Tibial nerve (tissue), 4 donors: ENCODE measurements around the gene TNFRSF12A. TPM values are rescaled to one million over a fixed set of nuclear protein-coding genes. Genes with fewer than 3 reads are reported as not detected.

Experiments
- DNase-seq, 2 donors: peaks; one replicate each; pipeline ENCODE4 v3.0.0-alpha.2; 2019; ENCODE audit warnings: low spot score in 2 of 2
- H3K27ac ChIP-seq, 4 donors: fragments of 200-600 bp; sonication (generic) in 3 of 4; one replicate each; pipeline ENCODE4 v1.5.1; 2017 to 2019; ENCODE audit warnings: mild to moderate bottlenecking in 1 of 4
- H3K27me3 ChIP-seq, 2 donors: fragments of 200-600 bp; sonication (generic) in 1 of 2; one replicate each; pipeline versions ENCODE4 v1.5.1 to v1.6.0; 2017 to 2019
- H3K36me3 ChIP-seq, 3 donors: fragments of 200-600 bp; sonication (generic); one replicate each; pipeline ENCODE4 v1.5.1; 2018 to 2019
- H3K4me1 ChIP-seq, 4 donors: fragments of 200-600 bp; sonication (generic) in 3 of 4; one replicate each; pipeline ENCODE4 v1.5.1; 2017 to 2019
- H3K4me3 ChIP-seq, 4 donors: fragments of 200-600 bp; sonication (generic) in 3 of 4; one replicate each; pipeline ENCODE4 v1.5.1; 2017 to 2019; ENCODE audit warnings: mild to moderate bottlenecking in 1 of 4, moderate library complexity in 1 of 4
- H3K9me3 ChIP-seq, 4 donors: fragments of 200-600 bp; sonication (generic) in 3 of 4; one replicate each; pipeline ENCODE4 v1.5.1; 2017 to 2019
- EP300 ChIP-seq, 2 donors: sonication (generic); formaldehyde crosslinking; IDR thresholded peaks; one replicate each; pipeline ENCODE4 v1.6.1; 2017; ENCODE audit warnings: antibody characterized with exemption in 2 of 2, mild to moderate bottlenecking in 1 of 2
- POLR2A ChIP-seq, 2 donors: fragments of 450-650 bp; IDR thresholded peaks; one replicate each; pipeline ENCODE4 v1.6.1; 2017; ENCODE audit warnings: antibody characterized with exemption in 2 of 2, mild to moderate bottlenecking in 2 of 2, moderate library complexity in 2 of 2
- WGBS, 2 donors: methylation state at CpG; one replicate each; pipeline ENCODE4 v1.1.5; 2018; 5-methylcytosine and 5-hydroxymethylcytosine counted together
- total RNA-seq, 4 donors: library from RNA; depleted of rRNA; stranded (reverse); fragments of >200 nt; gene quantifications; one replicate each; pipeline ENCODE4 v1.1.0, GENCODE V29; 2016
- TF ChIP-seq, protein P1 (sequence below), 5 experiments: fragments of 200-600 bp in 3 of 5; fragments of 450-650 bp in 2 of 5; sonication (generic) in 3 of 5; IDR thresholded peaks; one replicate each; pipeline ENCODE4 v1.5.1; 2016 to 2019; ENCODE audit warnings: antibody characterized with exemption in 5 of 5, mild to moderate bottlenecking in 3 of 5, moderate library complexity in 2 of 5

The TNFRSF12A gene
- total RNA-seq, 4 donors from 2014 or later: 2.4 to 47.4 (median 11.5) TPM

- WGBS, 2 donors: 0 to 1% methylated on average over 1 to 38 of the region's 67 CpGs
- H3K4me3 ChIP-seq: peak overlapping the region in 1 of 4 donors; percentile 40
- H3K9me3 ChIP-seq: no peaks in the 10 kb centered on the region
- H3K4me1 ChIP-seq: peaks cover 0 to 22% (median 7%) of the 10 kb centered on the region in 4 donors
- H3K27ac ChIP-seq: no peak overlapping the region
- peaks cover 2 to 87% of the 10 kb centered on the region in 2 donors for H3K27me3 ChIP-seq
- no peaks in the 10 kb centered on the region for H3K36me3 ChIP-seq
- no peak for DNase-seq
- TF ChIP-seq EP300 (IDR thresholded peaks at IDR 0.05) (no peak), POLR2A (IDR thresholded peaks at IDR 0.05) (no peak)
- TF ChIP-seq, protein P1, sequence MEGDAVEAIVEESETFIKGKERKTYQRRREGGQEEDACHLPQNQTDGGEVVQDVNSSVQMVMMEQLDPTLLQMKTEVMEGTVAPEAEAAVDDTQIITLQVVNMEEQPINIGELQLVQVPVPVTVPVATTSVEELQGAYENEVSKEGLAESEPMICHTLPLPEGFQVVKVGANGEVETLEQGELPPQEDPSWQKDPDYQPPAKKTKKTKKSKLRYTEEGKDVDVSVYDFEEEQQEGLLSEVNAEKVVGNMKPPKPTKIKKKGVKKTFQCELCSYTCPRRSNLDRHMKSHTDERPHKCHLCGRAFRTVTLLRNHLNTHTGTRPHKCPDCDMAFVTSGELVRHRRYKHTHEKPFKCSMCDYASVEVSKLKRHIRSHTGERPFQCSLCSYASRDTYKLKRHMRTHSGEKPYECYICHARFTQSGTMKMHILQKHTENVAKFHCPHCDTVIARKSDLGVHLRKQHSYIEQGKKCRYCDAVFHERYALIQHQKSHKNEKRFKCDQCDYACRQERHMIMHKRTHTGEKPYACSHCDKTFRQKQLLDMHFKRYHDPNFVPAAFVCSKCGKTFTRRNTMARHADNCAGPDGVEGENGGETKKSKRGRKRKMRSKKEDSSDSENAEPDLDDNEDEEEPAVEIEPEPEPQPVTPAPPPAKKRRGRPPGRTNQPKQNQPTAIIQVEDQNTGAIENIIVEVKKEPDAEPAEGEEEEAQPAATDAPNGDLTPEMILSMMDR (IDR thresholded peaks at IDR 0.05): no peak
These were observed 15.8 kb upstream of the TNFRSF12A start for GRCh38 chr16:3004319-3004718.

- Histone ChIP-seq H3K36me3 (no peaks in the 10 kb centered on the region), H3K27me3 (peaks cover 2 to 88% of the 10 kb centered on the region in 2 donors)
These were observed 15.3 kb upstream of the TNFRSF12A start for GRCh38 chr16:3004781-3005284.

DNA sequence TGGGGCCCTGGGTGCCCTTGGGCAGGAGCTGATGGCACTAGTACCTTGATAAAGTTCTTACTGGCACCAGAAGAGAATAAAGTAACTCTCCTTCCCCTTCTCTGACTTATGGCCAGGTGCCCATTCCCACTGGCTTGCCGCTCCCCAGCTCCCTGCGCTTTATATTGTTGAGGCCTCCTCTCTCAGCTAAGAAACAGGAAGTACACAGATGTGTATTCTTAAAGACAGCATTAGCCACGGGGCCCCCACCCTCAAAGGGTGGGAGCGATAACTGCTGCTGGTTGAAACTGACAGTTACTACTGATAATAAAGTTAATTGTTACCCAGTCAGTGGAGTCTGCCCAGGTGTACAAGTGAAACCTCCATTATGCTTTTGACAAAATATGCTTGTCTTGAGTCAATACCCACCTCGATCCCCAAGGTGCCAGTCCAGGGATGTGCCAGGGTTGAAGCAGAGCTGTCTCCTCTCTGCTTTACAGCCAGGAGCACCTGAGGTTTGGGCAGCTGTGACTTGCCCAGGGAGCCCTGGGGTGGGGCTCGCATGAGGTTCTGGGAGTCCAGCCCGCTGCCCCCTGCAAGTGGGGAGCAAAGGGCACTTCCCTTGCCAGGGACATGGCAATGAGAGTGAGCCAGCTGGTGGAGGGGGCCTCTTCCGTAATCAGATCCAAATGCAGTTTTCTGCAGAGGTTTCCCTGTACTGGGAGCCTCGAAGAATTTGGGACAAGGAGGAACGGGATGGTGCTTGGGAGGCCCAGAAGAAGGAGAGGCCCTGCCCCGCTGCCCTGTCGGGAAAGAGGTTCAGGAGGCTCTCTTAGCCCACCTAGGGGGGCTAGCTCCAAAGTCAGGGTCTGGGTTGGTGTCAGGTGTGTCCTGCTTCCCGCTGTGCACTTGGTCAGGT, 12.9 kb upstream of the TNFRSF12A start:
- WGBS, 2 donors: 45% methylated on average over 8 to 11 of the region's 13 CpGs
- Histone ChIP-seq H3K4me1 (peaks cover 0 to 22% (median 7%) of the 10 kb centered on the region in 4 donors), H3K27me3 (peaks cover 2 to 91% of the 10 kb centered on the region in 2 donors), H3K4me3 (no peak overlapping the region), H3K9me3 (no peaks in the 10 kb centered on the region), H3K27ac (peak overlapping the region in 1 of 4 donors; percentile 34), H3K36me3 (no peaks in the 10 kb centered on the region)
- no peak for TF ChIP-seq POLR2A (IDR thresholded peaks at IDR 0.05)
- no peak for TF ChIP-seq EP300 (IDR thresholded peaks at IDR 0.05)
- TF ChIP-seq, protein P1 (IDR thresholded peaks at IDR 0.05): no peak
- no peak for DNase-seq

More at GRCh38 chr16:3004781-3005284, 15.3 kb upstream of the TNFRSF12A start:
- no peak for DNase-seq
- peak overlapping the region in 1 of 4 donors; percentile 50 for H3K27ac ChIP-seq
- TF ChIP-seq, protein P1 (IDR thresholded peaks at IDR 0.05): no peak
- TF ChIP-seq POLR2A (IDR thresholded peaks at IDR 0.05) (no peak), EP300 (IDR thresholded peaks at IDR 0.05) (no peak)
- H3K9me3 ChIP-seq: no peaks in the 10 kb centered on the region
- H3K4me1 ChIP-seq: peaks cover 0 to 22% (median 7%) of the 10 kb centered on the region in 4 donors
- 13 to 14% methylated on average over 24 to 25 of the region's 25 CpGs for WGBS, 2 donors
- peak overlapping the region in 2 of 4 donors; percentile 9 to 40 for H3K4me3 ChIP-seq

DNA sequence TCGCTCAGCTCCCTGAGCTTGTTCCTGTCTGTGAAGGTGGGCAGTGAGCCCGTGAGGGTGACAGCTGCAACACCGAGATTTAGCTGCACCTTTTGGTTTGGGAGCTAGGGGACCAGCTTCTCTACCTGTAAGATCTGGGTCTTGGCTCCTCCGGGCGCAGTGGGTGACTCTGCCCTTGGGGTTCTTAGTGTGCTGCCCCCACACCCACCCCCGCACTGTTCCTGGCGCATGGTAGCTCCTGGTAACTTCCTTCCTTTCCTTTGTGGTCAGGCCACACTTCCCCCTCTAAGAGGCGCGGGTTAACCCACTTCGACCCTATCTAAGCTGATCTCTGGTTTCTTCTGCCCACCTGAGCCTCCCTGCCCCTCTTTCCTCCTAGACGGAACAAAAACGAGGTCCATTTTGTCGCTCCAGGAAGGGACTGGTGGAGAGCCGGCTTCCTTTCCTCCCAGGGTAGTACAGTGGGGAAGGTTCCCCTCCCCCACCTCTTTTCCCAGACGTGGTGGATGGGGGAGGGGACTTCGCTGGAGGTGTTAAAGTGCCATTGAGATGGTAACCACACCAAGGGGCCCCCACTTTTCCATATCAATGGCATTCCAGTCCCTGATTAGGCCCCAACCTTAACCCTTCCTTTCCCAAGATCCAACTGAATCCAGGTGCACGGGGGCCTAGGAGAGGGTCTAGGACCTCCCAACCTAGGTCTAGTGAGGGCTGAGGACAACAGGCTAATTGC, 12.0 kb upstream of the TNFRSF12A start:
- TF ChIP-seq EP300 (IDR thresholded peaks at IDR 0.05) (no peak), POLR2A (IDR thresholded peaks at IDR 0.05) (no peak)
- TF ChIP-seq, protein P1 (IDR thresholded peaks at IDR 0.05): no peak
- H3K4me1 ChIP-seq: peaks cover 0 to 22% (median 7%) of the 10 kb centered on the region in 4 donors
- no peaks in the 10 kb centered on the region for H3K36me3 ChIP-seq
- H3K27ac ChIP-seq: peak overlapping the region in 1 of 4 donors; percentile 34
- H3K27me3 ChIP-seq: peaks cover 2 to 91% of the 10 kb centered on the region in 2 donors
- no peaks in the 10 kb centered on the region for H3K9me3 ChIP-seq
- WGBS, 2 donors: 13 to 24% methylated on average over 17 of the region's 17 CpGs
- H3K4me3 ChIP-seq: no peak overlapping the region
- DNase-seq: no peak
